KMS-11 (cell line): Measurements from ENCODE around the gene MT1F.

ENCODE experiments used
- H2AFZ ChIP-seq: fragments of 200-600 bp; sonication (generic); 2 replicates; pipeline ENCODE4 v1.6.1; 2016; ENCODE audit warnings: antibody characterized with exemption, mixed run types, low read depth
- H3K27ac ChIP-seq: fragments of 200-600 bp; sonication (generic); 2 replicates; pipeline ENCODE4 v1.6.1; 2016; ENCODE audit warnings: mild to moderate bottlenecking, mixed run types
- H3K27me3 ChIP-seq: fragments of 200-600 bp; sonication (generic); 2 replicates; pipeline ENCODE4 v1.6.1; 2017; ENCODE audit warnings: mild to moderate bottlenecking, low read depth, mixed run types, moderate library complexity; ENCODE audit not compliant: insufficient read depth
- H3K36me3 ChIP-seq: fragments of 200-600 bp; sonication (generic); 2 replicates; pipeline ENCODE4 v1.6.1; 2017; ENCODE audit warnings: mild to moderate bottlenecking, mixed run types; ENCODE audit not compliant: insufficient read depth
- H3K4me1 ChIP-seq: fragments of 200-600 bp; sonication (generic); 2 replicates; pipeline ENCODE4 v1.6.1; 2016; ENCODE audit warnings: mild to moderate bottlenecking, low read depth, mixed run types; ENCODE audit not compliant: poor library complexity, severe bottlenecking
- H3K4me2 ChIP-seq: fragments of 200-600 bp; sonication (generic); 2 replicates; pipeline ENCODE4 v1.7.0; 2016; ENCODE audit warnings: mild to moderate bottlenecking, mixed run types
- H3K4me3 ChIP-seq: fragments of 200-600 bp; sonication (generic); IDR thresholded peaks from 2 replicates; pipeline ENCODE4 v1.6.1; 2017; ENCODE audit warnings: low read depth, low read length, mixed read lengths; ENCODE audit not compliant: insufficient read depth
- H3K79me2 ChIP-seq: fragments of 200-600 bp; sonication (generic); 2 replicates; pipeline ENCODE4 v1.6.1; 2016; ENCODE audit warnings: low read depth, mixed run types; ENCODE audit not compliant: insufficient read depth
- H3K9ac ChIP-seq: fragments of 200-600 bp; sonication (generic); 2 replicates; pipeline ENCODE4 v1.6.1; 2016; ENCODE audit warnings: mild to moderate bottlenecking, mixed run types
- H4K20me1 ChIP-seq: fragments of 200-600 bp; sonication (generic); 2 replicates; pipeline ENCODE4 v1.6.1; 2016; ENCODE audit warnings: mild to moderate bottlenecking, mixed run types; ENCODE audit not compliant: insufficient read depth
- CTCF ChIP-seq: fragments of 200-600 bp; sonication (generic); conservative IDR thresholded peaks from 2 replicates; pipeline ENCODE4 v1.6.1; 2017; ENCODE audit warnings: low read depth, mild to moderate bottlenecking, antibody characterized with exemption, low read length, moderate library complexity, mixed read lengths

The MT1F gene

GRCh38 chr16:56679078-56679730 is 21.4 kb downstream of the MT1F start:
- H3K79me2 ChIP-seq = no peaks in the 10 kb centered on the region
- no peak overlapping the region for H3K4me3 ChIP-seq
- H2AFZ ChIP-seq = no peak overlapping the region
- no peak for TF ChIP-seq CTCF
- no peaks in the 10 kb centered on the region for H4K20me1 ChIP-seq
- H3K36me3 ChIP-seq = no peaks in the 10 kb centered on the region
- H3K9ac ChIP-seq = no peak overlapping the region
- H3K27me3 ChIP-seq = no peaks in the 10 kb centered on the region
- no peak overlapping the region for H3K4me2 ChIP-seq
- no peak overlapping the region for H3K27ac ChIP-seq
- peaks cover 8% of the 10 kb centered on the region for H3K4me1 ChIP-seq

- no peaks in the 10 kb centered on the region for H3K27me3 ChIP-seq
- peaks cover 8% of the 10 kb centered on the region for H3K4me1 ChIP-seq
Observed at GRCh38 chr16:56679818-56680217, 22.1 kb downstream of the MT1F start.

GRCh38 chr16:56681939-56682702 is 24.4 kb downstream of the MT1F start, which contains the start of gene MT1X:
MT1X (plus strand) TSS chr16:56682470; CDS start chr16:56682541, 71 bp downstream.
- Histone ChIP-seq H3K4me2 (peak within 1 kb of the TSS; percentile 98), H4K20me1 (no peaks in the 10 kb centered on the region), H3K9ac (peak within 1 kb of the TSS; percentile 72; the same call in 1 of the 2 replicates), H3K4me3 (no peak within 1 kb of the TSS), H3K27me3 (no peaks in the 10 kb centered on the region), H2AFZ (peak within 1 kb of the TSS; percentile 99), H3K4me1 (peaks cover 8% of the 10 kb centered on the region), H3K27ac (no peak within 1 kb of the TSS), H3K36me3 (no peaks in the 10 kb centered on the region), H3K79me2 (no peaks in the 10 kb centered on the region)
- no peak for TF ChIP-seq CTCF

More at GRCh38 chr16:56679818-56680217, 22.1 kb downstream of the MT1F start:
- Histone ChIP-seq H2AFZ (no peak overlapping the region), H3K4me3 (no peak overlapping the region), H3K9ac (no peak overlapping the region), H4K20me1 (no peaks in the 10 kb centered on the region), H3K27ac (no peak overlapping the region), H3K4me2 (no peak overlapping the region), H3K36me3 (no peaks in the 10 kb centered on the region), H3K79me2 (no peaks in the 10 kb centered on the region)
- no peak for TF ChIP-seq CTCF

GRCh38 chr16:56682703-56683397 is 25.1 kb downstream of the MT1F start:
- Histone ChIP-seq H3K27me3 (no peaks in the 10 kb centered on the region), H3K79me2 (no peaks in the 10 kb centered on the region), H3K4me2 (peak overlapping the region; percentile 98), H3K9ac (peak overlapping the region; percentile 72; the same call in 1 of the 2 replicates), H4K20me1 (no peaks in the 10 kb centered on the region), H3K27ac (no peak overlapping the region), H3K36me3 (no peaks in the 10 kb centered on the region), H3K4me3 (no peak overlapping the region), H3K4me1 (peaks cover 8% of the 10 kb centered on the region), H2AFZ (peak overlapping the region; percentile 99)
- no peak for TF ChIP-seq CTCF
